NCI-H524 (cell line): Measurements from ENCODE around the gene NAV2.

Experiments
- DNase-seq, 2 experiments: peaks; one replicate each; lab custom pipeline; 2025; lab: John Stamatoyannopoulos, UW

The NAV2 gene

GRCh38 chr11:19811380-19811779 lies 98.7 kb downstream of the NAV2 start:
- peak in 1 of 2 experiments; percentile 26 for DNase-seq

GRCh38 chr11:19812096-19812495 lies 99.5 kb downstream of the NAV2 start:
- DNase-seq, result no peak

- DNase-seq, result no peak
Measured at GRCh38 chr11:19812710-19813109, 100.1 kb downstream of the NAV2 start.

GRCh38 chr11:19813158-19813879 lies 100.7 kb downstream of the NAV2 start:
- no peak for DNase-seq

GRCh38 chr11:19814421-19814820 lies 101.8 kb downstream of the NAV2 start:
- peak in 1 of 2 experiments; percentile 2 for DNase-seq

- no peak for DNase-seq
Measured at GRCh38 chr11:19816040-19816439, 103.4 kb downstream of the NAV2 start.

- peak; percentile 64 to 89 for DNase-seq
Measured at GRCh38 chr11:19816817-19817216, 104.2 kb downstream of the NAV2 start.

- DNase-seq, result no peak
Measured at GRCh38 chr11:19817265-19817851, 104.7 kb downstream of the NAV2 start.

- no peak for DNase-seq
Measured at GRCh38 chr11:19817870-19818269, 105.2 kb downstream of the NAV2 start.

GRCh38 chr11:19818619-19819018 lies 106.0 kb downstream of the NAV2 start:
- DNase-seq, result peak; percentile 25 to 67

- DNase-seq, result peak in 1 of 2 experiments; percentile 7
Measured at GRCh38 chr11:19819148-19819547, 106.5 kb downstream of the NAV2 start.

- peak in 1 of 2 experiments; percentile 65 for DNase-seq
Measured at GRCh38 chr11:19820100-19820499, 107.5 kb downstream of the NAV2 start.

GRCh38 chr11:19821412-19821875 lies 108.8 kb downstream of the NAV2 start:
- DNase-seq, result no peak

GRCh38 chr11:19821993-19822392 lies 109.4 kb downstream of the NAV2 start:
- no peak for DNase-seq

GRCh38 chr11:19822531-19822930 lies 109.9 kb downstream of the NAV2 start:
- DNase-seq, result peak; percentile 43 to 87

- DNase-seq, result no peak
Measured at GRCh38 chr11:19826606-19827005, 114.0 kb downstream of the NAV2 start.

- DNase-seq, result peak; percentile 37 to 79
Measured at GRCh38 chr11:19827399-19828135, 114.9 kb downstream of the NAV2 start.

GRCh38 chr11:19828382-19829108 lies 115.9 kb downstream of the NAV2 start:
- DNase-seq, result no peak

- DNase-seq, result no peak
Measured at GRCh38 chr11:19829109-19829837, 116.6 kb downstream of the NAV2 start.

GRCh38 chr11:19832086-19832750 lies 119.6 kb downstream of the NAV2 start:
- DNase-seq, result peak; percentile 92 to 96

GRCh38 chr11:19832901-19833300 lies 120.3 kb downstream of the NAV2 start:
- DNase-seq, result peak in 1 of 2 experiments; percentile 35
